Measurements from ENCODE around the gene LCAT. TPM values are rescaled to one million over a fixed set of nuclear protein-coding genes. Genes with fewer than 3 reads are reported as not detected.

Gene LCAT
- total and polyA plus RNA-seq, 4 donors: 10.6 to 178 (median 45.9) TPM

DNA sequence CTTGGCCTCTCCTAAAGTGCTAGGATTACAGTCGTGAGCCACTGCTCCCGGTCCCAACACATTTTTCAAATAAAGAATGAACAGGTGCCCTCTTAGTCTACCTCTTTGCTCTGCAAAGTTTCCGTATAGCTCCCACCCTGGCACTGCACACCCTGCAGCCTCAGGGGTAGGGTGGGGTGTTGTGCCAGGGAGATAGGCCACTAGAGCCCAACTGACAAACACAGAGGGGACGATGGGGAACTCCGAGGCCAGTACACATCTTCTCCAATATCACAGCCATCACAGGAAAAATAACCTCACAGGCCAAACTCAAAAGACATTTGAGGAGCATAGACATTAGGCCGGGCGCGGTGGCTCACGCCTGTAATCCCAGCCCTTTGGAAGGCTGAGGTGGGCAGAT is 27.2 kb upstream of the LCAT start:
- H3K4me3 ChIP-seq (ENCODE audit: low read length in 2 of 2): no peak overlapping the region
- 92 to 93% methylated on average over 9 of the region's 9 CpGs for WGBS, 2 donors
- H3K4me1 ChIP-seq (ENCODE audit: control insufficient read depth in 1 of 2, insufficient read depth in 2 of 2, low read length in 2 of 2): no peaks in the 10 kb centered on the region
- H3K9me3 ChIP-seq (ENCODE audit: control insufficient read depth, low read length): no peaks in the 10 kb centered on the region
- H3K27ac ChIP-seq (ENCODE audit: low read depth in 1 of 2, low read length in 2 of 2): no peak overlapping the region
- H3K27me3 ChIP-seq (ENCODE audit: control insufficient read depth in 1 of 2, insufficient read depth in 2 of 2, low read length in 1 of 2): no peaks in the 10 kb centered on the region
- DNase-seq (no peak), ATAC-seq (ENCODE audit: low FRiP score) (no peak)
- H3K36me3 ChIP-seq (ENCODE audit: control insufficient read depth in 1 of 2, insufficient read depth in 2 of 2, low read length in 1 of 2): no peaks in the 10 kb centered on the region
- intact Hi-C loops (cut with DNase I): no loop called here

DNA sequence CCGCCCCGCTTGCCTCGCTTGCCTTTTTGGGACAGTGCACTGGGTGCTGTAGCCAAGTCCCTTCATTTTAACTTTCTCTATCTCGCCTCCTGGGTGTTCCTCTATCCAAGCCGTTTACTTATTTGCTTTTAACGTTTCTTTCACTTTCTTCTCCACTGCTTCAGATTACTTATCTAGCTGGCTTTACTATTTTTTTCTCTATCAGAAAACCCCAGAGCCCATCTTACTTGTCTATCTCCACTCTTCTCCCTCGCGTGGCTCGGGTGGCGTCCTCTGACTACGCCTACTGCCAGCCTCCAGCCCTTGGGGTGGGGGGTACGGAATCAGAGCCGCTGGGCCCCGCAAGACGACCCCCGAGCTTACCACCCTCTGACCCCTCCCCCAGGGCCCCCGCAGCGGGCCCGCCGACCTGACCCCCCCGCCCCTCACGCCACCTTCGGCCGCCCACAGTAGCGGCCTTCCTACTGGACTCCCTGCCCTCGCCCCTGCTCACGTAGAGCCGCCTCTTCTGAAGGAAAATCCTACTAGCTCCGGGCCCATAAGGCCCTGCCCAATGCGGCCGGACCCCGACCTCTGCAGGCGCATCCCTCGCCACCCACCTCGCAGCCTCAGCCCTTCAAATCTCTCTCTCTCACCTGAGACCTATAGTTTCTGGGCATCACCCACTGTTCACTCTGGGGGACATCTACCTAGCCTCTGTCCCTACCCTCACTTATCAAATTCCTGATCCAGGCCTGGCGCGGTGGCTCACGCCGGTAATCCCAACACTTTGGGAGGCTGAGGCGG is 25.5 kb upstream of the LCAT start:
- ATAC-seq (ENCODE audit: low FRiP score): peak; percentile 2
- no peaks in the 10 kb centered on the region for H3K9me3 ChIP-seq (ENCODE audit: control insufficient read depth, low read length)

DNA sequence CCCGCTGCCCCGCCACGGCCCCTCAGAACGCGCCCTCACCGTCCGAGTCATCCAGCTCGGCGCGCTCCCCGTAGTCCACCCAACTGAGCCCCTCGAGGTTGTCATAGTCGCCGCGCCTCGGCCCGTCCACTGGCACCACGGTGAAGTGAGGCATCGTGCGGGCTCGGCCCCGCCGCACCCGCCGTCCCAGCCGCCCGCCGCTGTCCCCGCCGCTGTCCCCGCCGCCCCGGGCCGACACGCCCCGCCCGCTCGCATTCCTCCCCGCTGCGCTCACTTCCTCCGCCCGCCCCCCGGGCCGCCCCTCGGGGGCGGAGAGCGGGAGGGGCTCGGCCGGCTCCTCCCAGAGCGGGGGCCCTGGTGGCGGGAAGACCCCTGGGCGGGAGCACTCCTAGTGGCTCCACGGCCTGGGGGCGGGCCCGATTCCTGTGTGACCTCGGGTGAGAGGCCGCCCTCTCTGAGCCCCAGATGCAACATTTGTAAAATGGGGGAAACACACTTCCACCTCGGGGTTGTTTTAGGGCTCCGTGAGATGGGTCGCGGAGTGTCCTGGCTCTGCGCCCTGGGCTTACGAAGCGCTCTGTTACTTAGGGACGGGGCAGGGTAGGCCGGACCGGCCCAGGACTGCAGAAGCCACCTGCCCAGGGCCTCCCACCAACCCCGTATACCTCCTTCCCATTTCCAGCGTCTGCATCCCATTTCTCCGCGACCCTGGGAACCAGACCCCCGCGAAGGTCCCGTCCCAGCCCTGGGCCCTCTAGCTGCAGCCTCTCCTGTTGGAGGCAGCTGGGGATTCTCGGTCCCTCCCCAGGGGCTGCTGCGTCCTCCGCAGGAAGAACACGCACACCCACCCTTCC is 24.7 kb upstream of the LCAT start, which contains the start of gene SLC12A4:
SLC12A4 (minus strand) TSS at position 238 of the 854 bp plus-strand sequence; CDS start at position 154, 84 bp downstream.
- H3K4me3 ChIP-seq (ENCODE audit: low read length in 2 of 2): peak within 1 kb of the TSS; percentile 85 to 86
- H3K4me1 ChIP-seq (ENCODE audit: control insufficient read depth in 1 of 2, insufficient read depth in 2 of 2, low read length in 2 of 2): no peaks in the 10 kb centered on the region
- intact Hi-C loops (cut with DNase I): no loop called here
- no peaks in the 10 kb centered on the region for H3K36me3 ChIP-seq (ENCODE audit: control insufficient read depth in 1 of 2, insufficient read depth in 2 of 2, low read length in 1 of 2)
- no peaks in the 10 kb centered on the region for H3K27me3 ChIP-seq (ENCODE audit: control insufficient read depth in 1 of 2, insufficient read depth in 2 of 2, low read length in 1 of 2)
- peak within 1 kb of the TSS; percentile 88 to 99 for H3K27ac ChIP-seq (ENCODE audit: low read depth in 1 of 2, low read length in 2 of 2)
- ATAC-seq (ENCODE audit: low FRiP score) (peak; percentile 93), DNase-seq (peak; percentile 92 to 96)
- WGBS, 2 donors: 1% methylated on average over 41 to 78 of the region's 78 CpGs
- no peaks in the 10 kb centered on the region for H3K9me3 ChIP-seq (ENCODE audit: control insufficient read depth, low read length)

More for the DNA sequence above, 25.5 kb upstream of the LCAT start:
- Histone ChIP-seq H3K4me1 (ENCODE audit: control insufficient read depth in 1 of 2, insufficient read depth in 2 of 2, low read length in 2 of 2) (no peaks in the 10 kb centered on the region), H3K27me3 (ENCODE audit: control insufficient read depth in 1 of 2, insufficient read depth in 2 of 2, low read length in 1 of 2) (no peaks in the 10 kb centered on the region), H3K4me3 (ENCODE audit: low read length in 2 of 2) (peak overlapping the region; percentile 20 to 85), H3K36me3 (ENCODE audit: control insufficient read depth in 1 of 2, insufficient read depth in 2 of 2, low read length in 1 of 2) (no peaks in the 10 kb centered on the region), H3K27ac (ENCODE audit: low read depth in 1 of 2, low read length in 2 of 2) (peak overlapping the region; percentile 22 to 41)
- no peak for DNase-seq
- WGBS, 2 donors: 40 to 43% methylated on average over 40 of the region's 40 CpGs
- intact Hi-C loops (cut with DNase I): no loop called here

DNA sequence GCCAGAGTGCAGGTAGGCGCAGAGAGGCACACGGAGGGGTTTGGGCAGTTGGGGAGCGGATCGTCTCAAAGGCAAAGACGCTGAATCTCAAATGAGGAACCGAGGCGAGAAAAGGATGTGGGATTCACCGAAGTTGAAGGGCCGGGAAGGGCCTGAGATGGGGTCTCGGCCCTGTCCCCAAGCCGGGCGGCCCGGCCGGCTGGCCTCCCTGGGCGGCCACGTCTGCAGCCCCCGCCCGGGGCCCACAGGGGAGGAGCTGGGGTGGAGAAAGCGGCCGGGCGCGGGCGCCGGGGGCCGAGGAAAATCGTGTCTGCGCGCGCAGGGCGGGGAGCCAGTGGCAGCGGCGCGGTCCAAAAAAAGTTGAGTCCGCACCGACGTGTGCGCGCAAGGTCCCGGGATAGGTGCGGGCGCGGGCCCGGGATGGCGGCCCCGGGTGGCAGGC is 24.1 kb upstream of the LCAT start:
- intact Hi-C loops (cut with DNase I): no loop called here
- ATAC-seq (ENCODE audit: low FRiP score) (peak; percentile 39), DNase-seq (peak in 1 of 2 donors; percentile 89)
- H3K9me3 ChIP-seq (ENCODE audit: control insufficient read depth, low read length): no peaks in the 10 kb centered on the region
- H3K4me1 ChIP-seq (ENCODE audit: control insufficient read depth in 1 of 2, insufficient read depth in 2 of 2, low read length in 2 of 2): no peaks in the 10 kb centered on the region
- 0 to 1% methylated on average over 29 to 45 of the region's 45 CpGs for WGBS, 2 donors
- no peaks in the 10 kb centered on the region for H3K36me3 ChIP-seq (ENCODE audit: control insufficient read depth in 1 of 2, insufficient read depth in 2 of 2, low read length in 1 of 2)
- H3K4me3 ChIP-seq (ENCODE audit: low read length in 2 of 2): peak overlapping the region; percentile 85 to 86
- H3K27ac ChIP-seq (ENCODE audit: low read depth in 1 of 2, low read length in 2 of 2): peak overlapping the region; percentile 88 to 99
- no peaks in the 10 kb centered on the region for H3K27me3 ChIP-seq (ENCODE audit: control insufficient read depth in 1 of 2, insufficient read depth in 2 of 2, low read length in 1 of 2)

DNA sequence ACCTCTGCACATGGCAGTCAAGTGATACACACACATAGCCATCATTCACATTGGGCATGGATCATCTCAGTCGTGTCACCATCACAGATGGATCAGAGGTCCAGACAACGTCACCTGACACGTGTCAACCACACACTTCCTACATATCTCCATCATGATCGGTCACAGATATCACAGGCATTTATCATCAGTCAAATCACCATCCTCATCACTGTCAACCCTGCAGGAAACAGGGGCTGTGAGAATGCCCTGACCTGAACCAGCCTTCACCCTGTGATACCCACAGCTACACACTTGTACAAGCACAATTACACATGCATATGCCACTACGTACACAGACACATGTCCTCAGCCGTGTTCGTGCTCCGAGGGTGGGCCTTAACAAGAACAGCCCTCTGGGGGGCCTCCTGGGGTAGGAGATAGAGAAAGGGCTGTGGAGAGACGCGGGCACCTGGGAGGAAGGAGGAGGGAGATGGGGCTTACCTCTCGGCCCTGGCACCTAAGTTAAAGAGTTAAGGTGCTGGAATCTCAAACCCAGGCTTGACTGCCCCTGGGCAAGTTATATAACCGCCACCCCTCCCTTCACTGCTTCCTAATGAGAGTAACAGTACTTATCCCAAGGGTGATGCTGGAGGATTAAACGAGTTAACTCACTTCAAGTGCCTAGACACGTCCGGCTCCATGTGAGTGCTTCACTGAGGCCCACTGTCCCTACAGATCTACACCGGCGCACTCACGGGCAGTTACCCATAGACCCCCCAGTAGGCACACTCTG is 23.4 kb upstream of the LCAT start:
- Histone ChIP-seq H3K27ac (ENCODE audit: low read depth in 1 of 2, low read length in 2 of 2) (peak overlapping the region; percentile 88 to 99), H3K36me3 (ENCODE audit: control insufficient read depth in 1 of 2, insufficient read depth in 2 of 2, low read length in 1 of 2) (no peaks in the 10 kb centered on the region), H3K4me3 (ENCODE audit: low read length in 2 of 2) (peak overlapping the region; percentile 85 to 86), H3K27me3 (ENCODE audit: control insufficient read depth in 1 of 2, insufficient read depth in 2 of 2, low read length in 1 of 2) (no peaks in the 10 kb centered on the region), H3K4me1 (ENCODE audit: control insufficient read depth in 1 of 2, insufficient read depth in 2 of 2, low read length in 2 of 2) (no peaks in the 10 kb centered on the region), H3K9me3 (ENCODE audit: control insufficient read depth, low read length) (no peaks in the 10 kb centered on the region)
- intact Hi-C loops (cut with DNase I): no loop called here
- DNase-seq (no peak), ATAC-seq (ENCODE audit: low FRiP score) (no peak)
- WGBS, 2 donors: 1 to 2% methylated on average over 18 of the region's 18 CpGs

DNA sequence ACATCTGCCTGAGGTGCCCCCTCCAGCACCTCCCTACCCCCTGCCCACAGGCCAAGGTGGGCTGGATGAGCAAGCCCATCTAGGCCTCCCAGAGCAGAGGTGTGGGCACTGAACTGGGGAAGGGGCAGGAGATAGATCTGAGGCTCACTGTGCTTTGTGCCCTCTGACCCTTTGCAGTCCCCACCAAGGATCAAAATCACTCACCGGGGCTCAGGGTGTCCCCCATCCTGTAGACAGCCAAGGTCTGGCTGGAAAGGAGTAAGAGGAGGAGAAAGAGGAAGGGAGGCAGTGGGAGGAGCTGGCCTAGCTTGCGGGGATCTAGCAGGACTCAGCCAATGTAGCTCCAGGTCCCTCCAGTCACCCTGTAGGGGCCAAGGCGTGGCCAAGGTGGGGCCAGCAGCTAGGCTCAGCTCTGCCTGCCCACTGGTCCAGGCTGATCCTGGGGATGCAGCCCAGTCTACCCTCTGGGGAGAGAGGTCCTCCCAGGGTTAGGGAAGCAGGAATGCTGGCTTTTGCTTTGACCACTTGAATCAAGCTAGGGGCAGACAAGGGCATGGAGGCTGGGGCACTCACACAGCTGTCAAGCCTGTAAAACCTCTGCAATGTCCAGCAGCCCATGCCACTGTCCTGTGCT is 22.7 kb upstream of the LCAT start:
- DNase-seq (peak in 1 of 2 donors; percentile 77), ATAC-seq (ENCODE audit: low FRiP score) (peak; percentile 16)
- Histone ChIP-seq H3K4me1 (ENCODE audit: control insufficient read depth in 1 of 2, insufficient read depth in 2 of 2, low read length in 2 of 2) (no peaks in the 10 kb centered on the region), H3K27ac (ENCODE audit: low read depth in 1 of 2, low read length in 2 of 2) (peak overlapping the region in 1 of 2 donors; percentile 99), H3K9me3 (ENCODE audit: control insufficient read depth, low read length) (no peaks in the 10 kb centered on the region), H3K4me3 (ENCODE audit: low read length in 2 of 2) (peak overlapping the region; percentile 85 to 86), H3K27me3 (ENCODE audit: control insufficient read depth in 1 of 2, insufficient read depth in 2 of 2, low read length in 1 of 2) (no peaks in the 10 kb centered on the region), H3K36me3 (ENCODE audit: control insufficient read depth in 1 of 2, insufficient read depth in 2 of 2, low read length in 1 of 2) (peaks cover 0 to 2% of the 10 kb centered on the region in 2 donors)
- intact Hi-C loops (cut with DNase I): no loop called here
- 0 to 12% methylated on average over 2 to 3 of the region's 3 CpGs for WGBS, 2 donors

DNA sequence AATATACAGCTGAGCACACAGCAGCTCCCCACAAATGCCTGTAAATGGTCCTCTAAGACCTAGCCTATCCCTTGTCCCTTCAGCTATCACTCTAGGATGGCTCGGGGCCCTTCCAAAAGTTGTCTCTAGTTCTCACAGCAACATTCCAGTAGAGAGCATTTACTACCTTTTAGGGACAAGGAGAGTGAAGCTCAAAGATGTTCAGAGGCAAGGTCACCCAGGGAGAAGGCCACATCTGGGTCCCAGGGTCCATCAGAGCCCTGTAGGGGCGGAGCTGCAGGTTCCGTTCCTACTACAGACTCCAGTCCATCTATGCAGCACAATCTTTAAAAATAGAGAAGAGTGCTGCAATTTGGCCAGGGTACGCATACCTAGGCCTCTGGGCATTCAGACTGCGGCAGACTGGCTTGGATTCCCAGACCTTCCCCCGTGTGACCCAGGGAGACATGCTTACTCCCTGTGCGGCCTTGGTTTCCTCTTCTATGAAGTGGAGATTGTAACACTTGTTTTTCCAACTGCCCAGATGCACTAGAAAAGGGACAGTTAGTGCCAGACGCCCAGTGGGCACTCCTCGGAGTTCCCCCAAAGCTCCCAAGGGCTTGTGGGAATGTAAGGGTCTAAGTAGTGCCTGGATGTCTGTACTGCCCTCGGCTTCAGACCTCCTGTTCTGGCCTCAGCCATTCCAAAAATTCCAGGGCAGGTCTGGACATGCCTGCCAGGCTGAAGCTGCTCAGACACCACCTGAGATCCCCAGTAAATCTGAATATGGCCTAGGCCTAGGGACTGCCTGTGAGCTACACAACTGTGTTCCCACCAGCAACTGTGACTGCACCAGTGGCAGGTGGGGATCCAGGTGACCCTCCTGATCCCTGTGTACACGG is 22.0 kb upstream of the LCAT start:
- H3K27ac ChIP-seq (ENCODE audit: low read depth in 1 of 2, low read length in 2 of 2): peak overlapping the region in 1 of 2 donors; percentile 99
- peaks cover 0 to 6% of the 10 kb centered on the region in 2 donors for H3K36me3 ChIP-seq (ENCODE audit: control insufficient read depth in 1 of 2, insufficient read depth in 2 of 2, low read length in 1 of 2)
- H3K4me1 ChIP-seq (ENCODE audit: control insufficient read depth in 1 of 2, insufficient read depth in 2 of 2, low read length in 2 of 2): no peaks in the 10 kb centered on the region
- DNase-seq (no peak), ATAC-seq (ENCODE audit: low FRiP score) (no peak)
- H3K4me3 ChIP-seq (ENCODE audit: low read length in 2 of 2): no peak overlapping the region
- H3K9me3 ChIP-seq (ENCODE audit: control insufficient read depth, low read length): no peaks in the 10 kb centered on the region
- no peaks in the 10 kb centered on the region for H3K27me3 ChIP-seq (ENCODE audit: control insufficient read depth in 1 of 2, insufficient read depth in 2 of 2, low read length in 1 of 2)
- 12 to 13% methylated on average over 11 of the region's 11 CpGs for WGBS, 2 donors
- intact Hi-C loops (cut with DNase I): no loop called here

Data from aorta (tissue), 5 donors.